AG08395 (cell line): Measurements from ENCODE around the gene KRTAP5-9.
"Not testable (repeated sequence)": the region's sequence is repeated elsewhere in the genome, so short reads cannot be mapped to it uniquely, and the experiment has no call there.

Source experiments
- DNase-seq: peaks from one replicate; pipeline ENCODE4 v3.0.0; 2012; ENCODE audit warnings: mixed read lengths, low spot score

Gene KRTAP5-9

DNA sequence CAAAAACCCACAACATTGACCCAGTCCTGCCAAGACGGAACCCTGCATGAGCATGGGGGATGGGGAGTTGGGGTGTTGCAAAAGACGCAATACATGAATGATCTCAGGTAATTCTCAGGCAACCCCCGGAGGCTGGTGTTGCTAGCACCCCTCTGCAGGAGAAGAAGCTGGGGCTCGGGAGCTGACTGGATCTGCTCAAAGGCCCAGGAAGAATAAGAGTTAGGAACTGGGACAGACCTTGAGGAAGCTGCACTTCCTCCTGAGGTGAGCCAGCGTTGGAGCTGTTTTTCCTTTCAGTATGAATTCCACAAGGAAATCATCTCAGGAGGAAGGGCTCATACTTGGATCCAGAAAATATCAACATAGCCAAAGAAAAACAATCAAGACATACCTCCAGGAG, at the start of gene KRTAP5-9:
Gene KRTAP5-9 (plus strand): TSS at position 301 of the 400 bp plus-strand sequence. CDS start 238 bp downstream, outside the sequence.
- no peak for DNase-seq

GRCh38 chr11:71499125-71499524, 49.1 kb upstream of the KRTAP5-9 start:
- DNase-seq, result no peak

DNA sequence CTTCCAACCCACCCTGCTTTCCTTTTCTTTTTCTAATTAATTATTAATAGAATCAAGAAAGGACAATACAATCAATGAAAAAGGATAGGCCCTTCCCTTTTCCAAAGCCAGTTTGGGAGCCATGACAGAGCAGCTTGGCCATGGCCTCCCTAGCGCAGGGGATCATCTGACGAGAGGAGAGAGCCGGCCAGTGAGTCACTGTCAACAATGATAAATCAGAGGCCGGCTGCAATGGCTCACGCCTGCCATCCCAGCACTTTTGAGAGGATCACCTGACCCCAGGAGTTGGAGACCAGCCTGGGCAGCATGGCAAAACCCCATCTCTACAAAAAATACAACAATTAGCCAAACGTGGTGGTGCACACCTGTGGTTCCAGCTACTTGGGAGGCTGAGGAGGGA, 48.7 kb upstream of the KRTAP5-9 start:
- DNase-seq, result no peak

DNA sequence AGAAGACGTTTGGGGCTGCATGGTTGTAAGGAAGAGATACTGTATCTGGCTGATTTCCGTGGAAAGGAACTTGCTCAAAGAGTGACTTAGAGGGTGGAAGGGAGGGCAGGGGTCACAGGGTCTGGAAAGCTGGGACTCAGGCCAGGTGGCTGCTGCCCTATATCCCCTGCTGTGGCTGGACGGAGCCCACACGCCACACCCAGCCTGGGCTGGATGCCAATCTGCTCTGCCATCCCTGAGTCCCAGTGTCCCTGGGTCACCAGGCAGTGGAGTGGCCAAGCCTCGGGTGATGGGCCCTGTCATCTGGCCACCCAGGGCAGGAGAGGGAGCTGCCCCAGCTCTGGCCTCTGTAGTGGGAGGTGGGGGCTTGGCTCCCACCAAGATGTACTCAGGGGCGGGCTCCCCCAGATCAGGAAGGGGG, 47.6 kb upstream of the KRTAP5-9 start:
- no peak for DNase-seq

DNA sequence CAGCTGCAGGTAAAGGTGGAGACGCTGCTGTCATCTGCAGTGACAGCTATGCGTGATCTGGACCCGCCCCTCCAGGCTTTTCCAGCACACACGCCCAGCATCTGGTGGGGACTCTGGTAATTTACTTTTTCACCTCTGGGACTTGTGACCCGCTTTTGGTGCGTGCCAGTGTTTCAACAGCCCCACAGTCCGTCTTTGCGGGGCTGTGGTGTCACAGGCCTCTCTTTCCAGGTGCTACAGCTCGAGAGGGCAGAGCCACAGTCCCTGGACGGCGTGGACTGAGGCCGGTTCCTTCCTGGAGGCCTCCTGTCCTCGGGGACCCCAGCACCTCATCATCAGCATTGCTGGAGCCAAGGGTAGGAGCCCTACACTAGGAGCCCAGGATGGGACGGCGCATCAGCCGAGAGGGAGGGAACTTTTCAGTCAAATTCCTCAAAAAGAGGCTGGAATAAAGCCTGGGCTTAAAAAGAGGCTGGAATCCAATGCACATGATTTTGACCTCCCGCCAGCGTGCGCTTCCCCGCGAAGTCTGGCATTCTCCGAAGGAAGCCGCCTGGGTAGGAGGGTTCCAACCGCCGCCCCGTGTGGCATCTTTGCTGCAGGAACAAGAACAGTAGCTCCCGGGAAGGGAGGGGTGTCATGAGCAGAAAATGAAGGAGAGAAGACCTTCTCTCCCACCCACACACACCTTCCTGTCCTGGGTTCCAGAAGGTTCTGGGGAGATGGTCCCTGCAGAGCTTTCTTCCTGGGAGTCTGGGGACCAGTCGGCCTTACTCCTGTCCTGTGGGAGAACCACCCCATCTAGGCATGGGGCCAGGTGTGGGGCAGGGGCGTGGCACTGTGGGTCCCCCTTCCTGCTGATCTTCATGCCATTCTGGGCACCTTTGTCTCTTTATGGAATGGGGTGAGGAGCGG, 46.9 kb upstream of the KRTAP5-9 start:
- no peak for DNase-seq

DNA sequence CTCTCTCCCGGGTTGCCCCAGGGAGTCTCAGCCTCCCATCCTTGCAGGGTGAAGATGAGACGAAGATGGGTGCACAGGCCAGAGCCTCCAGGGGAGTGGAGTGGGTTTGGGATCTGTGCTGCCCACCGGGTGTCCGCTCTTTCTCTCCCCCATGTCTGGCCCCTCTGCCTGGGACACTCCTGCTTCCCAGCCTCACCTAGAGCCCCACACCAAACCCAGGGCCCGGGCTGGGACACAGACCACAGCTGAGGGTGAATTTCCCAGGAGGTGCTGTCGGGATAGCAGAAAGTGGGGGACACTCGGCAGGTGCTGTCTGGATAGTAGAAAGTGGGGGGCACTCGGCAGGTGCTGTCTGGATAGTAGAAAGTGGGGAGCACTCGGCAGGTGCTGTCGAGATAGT, 46.2 kb upstream of the KRTAP5-9 start:
- no peak for DNase-seq

DNA sequence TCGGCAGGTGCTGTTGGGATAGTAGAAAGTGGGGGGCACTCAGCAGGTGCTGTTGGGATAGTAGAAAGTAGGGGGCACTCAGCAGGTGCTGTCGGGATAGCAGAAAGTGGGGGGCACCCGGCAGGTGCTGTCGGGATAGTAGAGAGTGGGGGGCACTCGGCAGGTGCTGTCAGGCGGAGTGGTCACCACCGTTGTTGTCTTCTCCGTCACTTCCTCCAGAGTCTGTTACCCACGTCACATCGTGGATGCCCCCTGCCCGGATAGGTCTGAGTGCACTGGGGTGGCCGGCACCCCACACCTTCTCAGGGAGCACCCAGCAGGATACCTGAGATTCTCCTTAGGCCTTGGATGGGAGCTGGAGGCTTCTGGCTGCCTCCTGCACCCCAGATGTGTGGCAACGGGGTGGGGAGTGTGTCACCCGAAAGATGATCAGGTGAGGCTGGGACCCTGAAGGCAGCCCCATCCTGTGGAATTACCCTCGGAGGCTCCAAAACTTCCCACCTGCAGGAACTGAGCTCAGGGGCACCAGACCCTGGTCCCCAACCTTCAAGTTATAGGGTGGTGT, 45.3 kb upstream of the KRTAP5-9 start:
- DNase-seq, result no peak

DNA sequence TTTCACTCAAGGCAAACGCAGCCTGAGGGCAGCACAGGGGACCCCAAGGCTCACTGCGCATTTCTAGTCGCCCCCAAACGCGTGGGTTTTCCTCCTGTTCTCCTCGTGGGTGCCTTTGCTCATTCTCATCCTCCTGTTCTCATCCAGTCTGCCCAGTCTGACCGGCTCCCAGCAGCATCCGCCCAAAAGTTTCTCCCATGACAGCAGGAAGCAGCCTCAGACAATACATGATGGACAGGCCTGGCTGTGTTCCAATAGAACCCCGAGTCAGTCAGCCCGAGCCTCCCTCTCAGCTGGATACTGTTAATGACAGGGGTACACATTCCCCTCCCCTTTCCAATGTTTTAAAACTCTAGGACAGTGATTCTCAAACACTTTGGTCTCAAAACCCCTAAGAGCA, 43.7 kb upstream of the KRTAP5-9 start:
- DNase-seq, result no peak

DNA sequence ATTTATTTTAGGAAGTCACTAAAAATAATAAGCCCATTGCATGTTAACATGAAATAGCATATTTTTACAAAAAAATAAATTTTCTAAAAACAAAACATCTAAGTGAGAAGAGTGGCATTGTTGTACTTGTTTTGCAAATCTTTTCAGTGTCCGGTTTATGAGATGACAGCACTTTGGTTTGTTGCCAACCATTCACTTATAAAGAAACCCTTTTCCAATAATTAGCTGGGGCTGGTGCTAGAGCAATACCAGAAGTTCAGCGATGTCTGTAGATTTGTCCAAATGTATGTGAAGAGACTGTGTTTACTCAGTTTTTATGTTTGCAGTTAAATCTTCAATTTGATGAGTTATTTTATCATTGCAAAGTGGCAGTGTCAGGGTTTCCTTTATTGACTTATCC, 43.2 kb upstream of the KRTAP5-9 start:
- no peak for DNase-seq

DNA sequence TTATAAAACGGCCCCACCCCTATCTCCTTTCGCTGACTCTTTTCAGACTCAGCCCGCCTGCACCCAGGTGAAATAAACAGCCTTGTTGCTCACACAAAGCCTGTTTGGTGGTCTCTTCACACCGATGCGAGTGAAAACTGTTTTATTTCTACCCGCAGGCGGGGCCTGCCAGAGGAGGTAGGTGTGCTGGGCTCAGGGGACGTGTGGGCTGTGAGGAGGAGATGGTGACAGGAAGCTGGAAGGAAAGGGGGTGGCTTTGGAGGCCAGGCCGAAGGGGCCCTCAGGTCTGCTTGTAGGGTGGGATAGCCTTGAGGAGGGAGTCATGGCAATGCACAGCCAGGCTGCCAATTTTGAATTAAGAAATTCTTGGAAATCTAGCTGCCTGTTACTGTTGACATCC, 42.4 kb upstream of the KRTAP5-9 start:
- DNase-seq, result no peak

DNA sequence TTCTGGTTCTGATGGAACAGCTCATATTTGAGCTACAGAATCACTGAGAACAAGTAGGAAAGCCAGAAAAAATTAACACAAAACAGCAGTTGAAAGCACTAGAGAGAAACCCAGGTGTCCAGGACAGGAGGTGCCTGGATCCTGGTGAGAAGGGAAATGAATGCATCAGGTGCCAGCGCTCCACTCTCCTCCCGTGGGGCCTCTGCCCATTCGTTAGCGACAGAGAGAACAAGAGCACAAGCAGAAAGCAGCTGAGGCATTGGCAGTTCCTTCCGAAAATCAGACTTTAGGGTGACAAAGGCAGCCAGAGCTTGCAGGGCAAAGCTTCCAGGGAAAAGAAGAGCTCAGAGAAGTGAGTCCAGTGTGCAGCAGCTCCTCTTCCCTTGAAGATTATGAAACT, 41.1 kb upstream of the KRTAP5-9 start:
- DNase-seq, result no peak

DNA sequence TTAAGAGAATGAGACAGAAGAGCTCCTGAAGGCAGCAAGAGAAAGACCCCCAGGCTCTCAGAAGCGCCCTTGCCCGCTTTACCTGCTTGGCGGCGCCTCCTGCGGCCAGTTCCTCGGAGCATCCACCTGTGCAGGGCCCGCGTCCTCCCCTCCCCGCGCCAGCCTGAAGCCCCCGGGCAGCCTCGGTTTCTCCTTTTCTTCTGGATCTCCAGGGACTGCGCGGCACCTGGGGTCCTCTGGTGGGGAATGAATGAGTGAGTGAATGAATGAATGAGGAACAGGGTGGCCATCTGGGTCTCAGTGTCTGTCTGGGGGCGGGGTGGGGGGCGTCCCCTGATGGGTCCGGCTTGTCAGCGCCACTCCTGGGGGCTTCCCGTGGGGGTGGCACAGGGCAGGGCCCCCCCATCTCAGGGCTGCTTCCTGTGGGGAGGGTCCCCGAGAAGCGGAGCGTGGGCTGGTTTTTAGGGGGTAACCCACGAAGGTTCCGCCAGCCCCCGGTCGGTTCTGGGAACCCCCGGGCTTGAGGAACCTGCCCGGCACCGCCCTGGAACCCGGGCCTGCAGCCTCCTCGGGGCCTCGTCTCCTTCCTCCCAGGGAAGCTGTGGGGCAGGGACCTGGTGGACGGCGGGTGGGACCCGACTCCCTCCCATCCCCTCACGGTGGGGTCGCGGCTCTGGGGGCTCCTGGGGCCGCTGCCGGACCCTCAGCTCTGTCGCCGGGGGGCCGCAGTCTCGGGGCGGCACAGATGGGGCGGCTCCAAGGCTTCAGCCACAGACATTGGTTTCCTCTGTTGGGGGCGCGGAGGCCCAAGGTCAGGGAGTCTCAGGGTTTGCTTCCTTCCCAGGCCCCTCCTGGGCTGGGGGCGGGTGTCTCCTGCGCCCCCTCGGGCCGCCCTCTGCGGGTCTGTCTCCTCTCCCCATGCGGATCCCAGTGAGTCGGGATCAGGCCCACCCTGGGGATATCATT, 29.4 kb upstream of the KRTAP5-9 start:
- no peak for DNase-seq

DNA sequence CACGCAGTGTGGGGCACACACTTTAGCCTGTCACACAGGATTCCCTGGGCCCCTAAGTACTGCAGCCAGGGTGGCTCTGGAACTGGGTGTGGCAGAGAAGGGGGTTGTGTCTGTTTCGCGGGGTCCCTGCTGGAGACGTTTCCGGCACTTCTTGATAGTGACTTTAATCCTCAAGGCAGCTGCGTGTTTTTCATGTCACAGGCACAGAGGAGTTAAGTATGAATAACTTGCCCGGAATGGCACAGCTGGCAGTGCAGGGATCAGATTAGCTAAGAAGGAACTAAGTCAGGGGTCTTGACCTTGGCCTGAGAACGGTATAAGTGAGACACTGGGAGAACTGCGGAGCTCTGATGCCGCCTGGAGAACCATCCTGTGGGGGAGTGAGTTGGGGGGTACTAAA, 28.7 kb upstream of the KRTAP5-9 start:
- DNase-seq, result no peak

DNA sequence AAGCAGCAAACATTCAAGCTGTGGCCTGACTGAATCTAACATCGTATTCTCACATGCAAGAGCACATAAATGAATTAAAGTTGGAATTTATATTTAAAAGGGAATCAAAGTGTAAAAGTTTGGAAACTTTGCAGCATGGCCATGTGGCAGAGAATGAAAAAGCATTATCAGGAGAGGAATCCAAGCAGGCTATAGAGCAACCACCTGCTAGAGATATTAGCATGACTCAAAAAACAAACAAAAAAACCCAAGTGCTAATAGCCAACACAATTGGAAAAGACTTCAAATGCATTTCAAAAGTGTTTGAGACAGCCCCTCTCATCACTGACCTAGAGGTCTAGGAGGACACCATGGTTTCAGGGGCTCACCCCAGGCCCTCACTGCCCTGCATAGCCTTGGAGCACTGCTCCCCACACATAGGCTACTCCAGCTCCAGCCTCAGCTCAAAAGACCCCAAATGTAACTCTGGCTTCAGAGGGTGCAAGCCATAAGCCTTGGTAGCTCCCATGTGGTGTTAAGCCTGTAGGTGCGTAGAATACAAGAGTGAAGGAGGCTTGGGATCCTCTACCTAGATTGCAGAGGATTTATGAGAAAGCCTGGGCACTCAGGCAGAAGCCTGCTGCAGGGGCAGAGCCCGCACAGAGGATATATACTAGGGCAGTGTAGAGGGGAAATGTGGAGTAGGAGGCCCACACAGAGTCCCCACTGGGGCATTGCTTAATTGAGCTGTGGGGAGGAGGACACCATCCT, 22.9 kb upstream of the KRTAP5-9 start:
- DNase-seq, result no peak

- no peak for DNase-seq
These were observed 22.2 kb upstream of the KRTAP5-9 start for GRCh38 chr11:71525938-71526495.

DNA sequence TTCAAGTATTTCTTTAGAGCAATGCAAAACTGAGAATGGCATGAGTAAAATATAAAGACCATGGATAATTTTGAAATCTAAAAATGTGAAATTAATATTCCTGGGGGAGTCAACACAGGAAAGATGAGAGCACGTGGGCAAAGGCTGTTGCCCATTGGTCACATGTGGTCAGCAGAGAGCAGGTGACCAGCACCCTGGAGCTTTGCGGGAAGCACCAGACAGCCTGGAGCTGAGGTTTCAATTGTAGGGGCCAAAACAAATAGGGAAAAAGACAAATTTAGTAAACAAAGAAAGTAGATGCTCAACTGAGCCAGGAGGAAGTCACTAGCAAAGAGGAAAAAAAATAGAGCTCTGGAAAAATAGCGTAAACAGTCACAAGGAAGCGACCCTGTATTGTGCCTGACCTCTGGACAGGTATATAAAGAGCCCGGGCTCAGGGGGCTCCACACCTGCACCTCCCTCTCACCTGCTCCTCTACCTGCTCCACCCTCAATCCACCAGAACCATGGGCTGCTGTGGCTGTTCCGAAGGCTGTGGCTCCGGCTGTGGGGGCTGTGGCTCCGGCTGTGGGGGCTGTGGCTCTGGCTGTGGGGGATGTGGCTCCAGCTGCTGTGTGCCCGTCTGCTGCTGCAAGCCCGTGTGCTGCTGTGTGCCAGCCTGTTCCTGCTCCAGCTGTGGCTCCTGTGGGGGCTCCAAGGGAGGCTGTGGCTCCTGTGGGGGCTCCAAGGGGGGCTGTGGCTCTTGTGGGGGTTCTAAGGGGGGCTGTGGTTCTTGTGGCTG, 21.2 kb upstream of the KRTAP5-9 start, which contains the start of gene KRTAP5-7:
Gene KRTAP5-7 (plus strand): TSS at position 472 of the 780 bp plus-strand sequence. CDS start 34 bp downstream, at position 506.
- not testable (repeated sequence) for DNase-seq

DNA sequence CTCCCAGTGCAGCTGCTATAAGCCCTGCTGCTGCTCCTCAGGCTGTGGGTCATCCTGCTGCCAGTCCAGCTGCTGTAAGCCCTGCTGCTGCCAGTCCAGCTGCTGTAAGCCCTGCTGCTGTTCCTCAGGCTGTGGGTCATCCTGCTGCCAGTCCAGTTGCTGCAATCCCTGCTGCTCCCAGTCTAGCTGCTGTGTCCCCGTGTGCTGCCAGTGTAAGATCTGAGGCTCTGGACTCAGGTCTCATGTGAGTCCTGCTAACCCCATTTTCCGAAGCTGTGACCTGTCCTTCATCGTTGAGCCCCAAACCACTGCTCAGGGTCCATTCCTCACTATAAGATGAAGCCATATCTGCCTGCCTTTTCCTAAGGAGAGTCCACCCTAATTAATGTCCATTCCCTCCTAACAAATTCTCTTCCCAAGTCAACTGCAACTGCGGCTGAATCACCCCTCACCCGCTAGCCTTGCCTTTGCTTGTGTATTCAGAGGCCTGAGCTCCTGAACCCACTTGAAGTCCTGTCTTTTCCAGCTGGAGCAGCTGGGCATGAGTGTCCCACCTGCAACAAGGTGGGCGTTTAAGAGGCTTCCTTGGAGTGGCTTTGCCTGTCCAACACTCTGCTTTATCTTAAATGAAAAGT, 20.5 kb upstream of the KRTAP5-9 start:
- no peak for DNase-seq

DNA sequence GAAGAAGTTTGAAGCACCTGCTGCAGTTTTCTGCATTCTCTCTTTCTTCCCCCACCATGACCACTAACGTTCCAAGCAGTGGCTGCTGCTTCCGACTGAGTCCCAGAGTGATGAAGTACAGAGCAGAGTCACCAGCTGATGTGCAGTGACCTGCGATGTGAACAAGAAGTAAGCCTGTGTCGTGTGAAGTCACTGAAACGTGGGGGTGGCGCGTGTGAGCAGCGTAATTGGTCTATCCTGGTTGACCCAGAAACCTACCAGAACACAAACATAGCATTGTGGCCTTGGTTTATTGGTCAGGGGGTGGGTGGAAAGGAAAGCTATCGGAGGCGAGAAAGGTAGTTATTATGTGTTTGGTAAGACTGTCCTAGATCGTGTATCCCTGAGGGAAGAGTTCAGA, 17.6 kb upstream of the KRTAP5-9 start:
- no peak for DNase-seq

- DNase-seq, result no peak
These were observed 16.1 kb upstream of the KRTAP5-9 start for GRCh38 chr11:71532036-71532610.
